ENCODE measurements around the gene GATA3. TPM values are rescaled to one million over a fixed set of nuclear protein-coding genes. Genes with fewer than 3 reads are reported as not detected.
A peak's percentile ranks its signal among the peaks of the same experiment; 100 is the strongest.

GATA3 gene
- total and polyA plus RNA-seq, 12 donors = 1.1 to 3.2 (median 1.4) TPM

GRCh38 chr10:8042721-8043568 lies 11.5 kb upstream of the GATA3 start:
- H3K36me3 ChIP-seq = no peaks in the 10 kb centered on the region
- H3K27me3 ChIP-seq = peaks cover 55 to 100% (median 99%) of the 10 kb centered on the region in 7 donors
- WGBS, 2 donors = 4% methylated on average over 35 of the region's 35 CpGs
- H3K27ac ChIP-seq = no peak overlapping the region
- peak in 1 of 8 donors; percentile 10 for ATAC-seq
- no peak for DNase-seq
- no peak overlapping the region for H3K4me3 ChIP-seq
- no peaks in the 10 kb centered on the region for H3K9me3 ChIP-seq
- TF ChIP-seq CTCF (IDR thresholded peaks at IDR 0.05) = no peak
- intact Hi-C loops (cut with DNase I) = loop anchor here in 1 of 10 donors (10.0 kb wide), 1 partner anchor 432 kb away; no protein-coding TSS in a partner anchor
- H3K4me1 ChIP-seq = peaks cover 0 to 32% (median 14%) of the 10 kb centered on the region in 9 donors

- ATAC-seq = no peak
- Histone ChIP-seq H3K9me3 (no peaks in the 10 kb centered on the region), H3K36me3 (no peaks in the 10 kb centered on the region), H3K27ac (no peak overlapping the region), H3K27me3 (peaks cover 61 to 100% (median 99%) of the 10 kb centered on the region in 7 donors), H3K4me1 (peaks cover 0 to 39% (median 14%) of the 10 kb centered on the region in 9 donors), H3K4me3 (no peak overlapping the region)
- TF ChIP-seq CTCF (IDR thresholded peaks at IDR 0.05) = no peak
- intact Hi-C loops (cut with DNase I) = loop anchor here in 1 of 10 donors (10.0 kb wide), 1 partner anchor 431 kb away; no protein-coding TSS in a partner anchor
- DNase-seq = no peak
- WGBS, 2 donors = 5 to 8% methylated on average over 28 to 31 of the region's 31 CpGs
Observed at GRCh38 chr10:8043569-8044306, 10.8 kb upstream of the GATA3 start.

DNA sequence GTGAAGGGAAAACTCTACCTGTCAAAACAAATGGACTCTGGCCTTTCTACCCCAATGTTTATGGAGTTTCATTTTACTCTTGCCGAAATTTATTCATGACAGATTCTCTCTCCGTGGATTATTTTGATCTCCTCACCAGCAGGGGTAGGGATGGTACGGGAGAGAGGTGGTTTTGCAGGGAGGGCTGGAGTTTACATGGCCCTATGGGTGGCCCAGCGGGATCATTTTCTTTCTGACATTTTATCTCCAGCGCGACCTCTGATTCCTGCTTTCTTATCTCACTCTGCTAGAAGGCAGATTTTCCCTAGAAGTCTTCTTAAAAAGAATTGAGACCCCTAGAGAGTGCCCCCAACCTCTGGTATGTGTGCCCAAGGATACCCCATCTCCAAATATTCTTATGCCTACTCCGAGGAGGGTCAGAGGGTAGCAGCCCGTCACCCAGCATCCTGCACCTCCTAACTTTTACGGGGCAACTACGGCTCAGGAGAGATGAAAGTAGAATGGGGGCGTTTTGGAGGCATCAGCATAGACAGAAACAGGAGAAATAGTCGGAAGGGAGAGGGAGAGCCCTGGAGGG lies 10.1 kb upstream of the GATA3 start:
- TF ChIP-seq CTCF (IDR thresholded peaks at IDR 0.05) = no peak
- intact Hi-C loops (cut with DNase I) = loop anchor here in 1 of 10 donors (10.0 kb wide), 1 partner anchor 430 kb away; no protein-coding TSS in a partner anchor
- H3K4me1 ChIP-seq = peaks cover 0 to 46% (median 20%) of the 10 kb centered on the region in 9 donors
- WGBS, 2 donors = 9 to 12% methylated on average over 12 of the region's 12 CpGs
- H3K36me3 ChIP-seq = no peaks in the 10 kb centered on the region
- no peak overlapping the region for H3K4me3 ChIP-seq
- H3K27ac ChIP-seq = no peak overlapping the region
- peaks cover 63 to 100% (median 99%) of the 10 kb centered on the region in 7 donors for H3K27me3 ChIP-seq
- ATAC-seq (no peak), DNase-seq (no peak)
- H3K9me3 ChIP-seq = no peaks in the 10 kb centered on the region
